Panc1 (cell line): ENCODE data around the gene KRT72. TPM values are rescaled to one million over a fixed set of nuclear protein-coding genes. Genes with fewer than 3 reads are reported as not detected.

Experiments used
- ATAC-seq: fragments of 200-7000 bp; cut with Tn5 transposase; 2 replicates; pipeline ENCODE4 v1.9.1; 2020; ENCODE audit warnings: mild to moderate bottlenecking, moderate library complexity
- BruUV-seq: library from RNA; stranded (reverse); fragments of 400-500 nt; replicated peaks from 2 replicates; lab custom pipeline; 2021; lab: Mats Ljungman, UMichigan
- CTCF ChIA-PET: fragments of 300-600 bp; sonication (Branson Sonifier 250); formaldehyde crosslinking; loops from one replicate; lab custom pipeline; 2022; ENCODE audit warnings: antibody characterized with exemption; lab: Charles Lee
- POLR2A ChIA-PET: fragments of 300-600 bp; sonication (Branson Sonifier 250); formaldehyde crosslinking; loops from one replicate; lab custom pipeline; 2022; ENCODE audit warnings: antibody characterized with exemption; lab: Charles Lee
- DNase-seq: peaks from one replicate; pipeline ENCODE4 v3.0.0-alpha.2; 2010; ENCODE audit warnings: low read depth, low spot score
- H3K27ac ChIP-seq: 2 replicates; pipeline ENCODE4 v1.5.1; 2011; ENCODE audit warnings: mild to moderate bottlenecking, low read length, inconsistent platforms
- H3K27me3 ChIP-seq: fragments of 200-500 bp; sonication (Bioruptor generic); 2 replicates; pipeline ENCODE4 v1.6.0; 2014; ENCODE audit warnings: low read length, inconsistent platforms; ENCODE audit not compliant: control insufficient read depth, insufficient read depth
- H3K36me3 ChIP-seq: fragments of 200-500 bp; sonication (Bioruptor generic); 2 replicates; pipeline ENCODE4 v1.5.1; 2014; ENCODE audit warnings: inconsistent platforms, mild to moderate bottlenecking, low read length, moderate library complexity; ENCODE audit not compliant: control insufficient read depth, insufficient read depth
- H3K4me1 ChIP-seq: 2 replicates; pipeline ENCODE4 v1.5.1; 2011; ENCODE audit warnings: inconsistent platforms, mild to moderate bottlenecking, low read length, moderate library complexity; ENCODE audit not compliant: control insufficient read depth, insufficient read depth
- H3K4me3 ChIP-seq, 2 experiments: 2 replicates each; pipeline ENCODE4 v1.5.1; 2011 to 2012; ENCODE audit warnings: low read depth in 2 of 2, low read length in 2 of 2, mild to moderate bottlenecking in 2 of 2, inconsistent platforms in 1 of 2, moderate library complexity in 1 of 2
- H3K9me3 ChIP-seq: fragments of 200-500 bp; sonication (Bioruptor generic); 2 replicates; pipeline ENCODE4 v1.5.1; 2014; ENCODE audit warnings: low read depth, mild to moderate bottlenecking, inconsistent platforms, low read length, moderate library complexity; ENCODE audit not compliant: control insufficient read depth, insufficient read depth
- CTCF ChIP-seq: fragments of 450-650 bp; IDR thresholded peaks from 2 replicates; pipeline ENCODE4 v1.5.1; 2017; ENCODE audit warnings: mild to moderate bottlenecking
- POLR2AphosphoS5 ChIP-seq: IDR thresholded peaks from 2 replicates; pipeline ENCODE4 v1.6.1; 2012; ENCODE audit warnings: mild to moderate bottlenecking, low read depth, low read length, moderate library complexity
- REST ChIP-seq, 2 experiments: IDR thresholded peaks; 2 replicates each; pipeline ENCODE4 v1.6.1; 2011 to 2012; ENCODE audit warnings: low read depth in 2 of 2, control low read depth in 1 of 2, low read length in 1 of 2, mild to moderate bottlenecking in 1 of 2, moderate library complexity in 1 of 2; ENCODE audit not compliant: insufficient read depth in 1 of 2
- SIN3A ChIP-seq: IDR thresholded peaks from 2 replicates; pipeline ENCODE4 v1.6.1; 2012; ENCODE audit warnings: low read depth, mild to moderate bottlenecking, low read length, moderate library complexity, borderline replicate concordance; ENCODE audit not compliant: insufficient read depth
- TCF7L2 ChIP-seq: IDR thresholded peaks from 2 replicates; pipeline ENCODE4 v1.6.1; 2011; ENCODE audit warnings: mild to moderate bottlenecking, low read depth, low read length, inconsistent platforms
- in situ Hi-C: cut with HindIII; loops from 2 replicates; pipeline ENCODE4 v1.10.0; 2016; ENCODE audit warnings: low sequenced_read_pairs, low pct_unique_long_range_greater_than_20kb
- intact Hi-C: fragments of 100-400 bp; cut with micrococcal nuclease; formaldehyde crosslinking; loops from one replicate; pipeline ENCODE4 v1.10.0; 2022; ENCODE audit not compliant: unreplicated experiment
- total RNA-seq: library from RNA; stranded (reverse); gene quantifications from one replicate; pipeline ENCODE4 v1.2.1, GENCODE V29; 2021; ENCODE audit not compliant: unreplicated experiment

Gene KRT72
- total RNA-seq, 1 experiment from 2014 or later = not detected

DNA sequence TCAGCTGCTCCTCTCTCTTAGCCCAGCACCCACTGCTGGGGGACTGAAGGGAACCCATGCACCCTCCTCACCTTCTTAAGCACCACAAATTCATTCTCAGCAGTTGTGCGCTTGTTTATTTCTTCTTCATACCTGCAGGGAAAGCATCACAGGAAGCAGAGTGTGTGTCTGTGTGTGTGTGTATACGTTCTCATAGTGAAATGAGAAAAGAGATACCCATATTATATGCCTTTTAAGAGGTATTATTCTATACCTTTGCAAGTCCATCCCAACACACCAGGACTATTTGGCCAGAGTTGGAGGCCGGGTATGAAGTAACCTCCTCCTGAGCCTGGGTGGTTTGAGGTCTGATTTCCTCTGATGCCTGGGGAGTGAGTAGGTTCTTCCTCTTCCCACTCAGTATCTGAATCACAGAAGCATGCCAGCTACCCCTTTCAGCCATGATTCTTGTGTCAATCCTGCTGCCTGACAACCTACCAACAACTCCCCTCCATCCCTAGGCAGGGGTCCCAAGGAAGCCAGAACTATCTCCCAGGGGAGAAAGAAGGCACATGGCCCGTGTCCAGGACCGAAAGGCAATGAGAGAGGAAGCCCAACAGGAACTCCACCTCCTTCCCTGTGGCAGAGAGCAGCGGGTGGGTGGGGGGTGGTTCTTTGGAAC is 14.1 kb upstream of the KRT72 start:
- intact Hi-C loops (no loop called here), in situ Hi-C loops (no loop called here)
- no peak for ATAC-seq
- no peak for TF ChIP-seq TCF7L2
- no peak for TF ChIP-seq SIN3A
- no peak for TF ChIP-seq REST (IDR thresholded peaks at IDR 0.05; ENCODE audit: insufficient read depth in 1 of 2, low read depth in 2 of 2, low read length in 1 of 2)
- CTCF ChIA-PET = no interaction called here
- Histone ChIP-seq H3K27me3 (peaks cover 8% of the 10 kb centered on the region), H3K9me3 (no peaks in the 10 kb centered on the region), H3K27ac (no peak overlapping the region), H3K4me3 (no peak overlapping the region), H3K4me1 (no peaks in the 10 kb centered on the region), H3K36me3 (no peaks in the 10 kb centered on the region)
- no peak for DNase-seq
- POLR2A ChIA-PET = no interaction called here
- no TSS peak for BruUV-seq

DNA sequence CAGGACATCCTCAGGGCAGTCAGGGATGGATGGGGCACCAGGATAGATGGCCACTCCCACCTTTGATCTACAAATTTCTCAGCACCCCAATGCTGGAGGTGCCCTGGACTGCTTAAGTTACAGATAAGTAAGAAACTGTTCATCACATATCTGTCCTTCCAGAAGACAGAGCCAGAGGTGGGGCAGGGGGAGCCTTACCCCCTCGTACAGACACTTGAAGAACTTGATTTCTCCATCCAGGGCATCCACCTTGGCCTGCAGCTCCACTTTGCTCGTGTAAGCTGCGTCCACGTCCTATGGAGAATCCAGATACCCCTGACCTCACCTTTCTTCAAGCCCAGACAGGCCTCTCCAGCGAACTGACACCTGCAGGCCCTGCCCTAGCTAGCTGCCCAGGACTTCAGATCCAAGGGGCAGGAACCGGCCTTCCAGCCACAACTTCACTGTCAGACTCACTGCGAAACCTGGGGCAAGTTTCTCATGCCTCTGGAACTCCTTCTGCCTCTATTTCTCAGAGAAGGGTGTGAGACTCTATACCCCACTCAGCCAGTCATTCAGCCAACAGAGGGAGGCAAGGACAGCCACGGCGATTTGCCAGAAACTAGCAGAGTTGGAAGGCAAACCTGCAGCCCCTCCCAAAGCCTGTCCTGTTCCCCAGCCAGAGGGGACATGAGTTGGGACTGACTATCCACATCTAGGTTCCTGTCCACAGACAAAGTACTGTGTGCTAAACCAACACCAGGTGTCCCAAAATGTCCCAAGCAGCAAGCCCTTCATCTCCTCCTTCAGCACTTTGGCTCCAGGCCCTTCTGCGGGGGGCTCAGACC is 13.3 kb upstream of the KRT72 start:
- POLR2A ChIA-PET = no interaction called here
- no peak overlapping the region for H3K27ac ChIP-seq
- in situ Hi-C loops = no loop called here
- peaks cover 7% of the 10 kb centered on the region for H3K27me3 ChIP-seq
- TF ChIP-seq POLR2AphosphoS5 (no peak), REST (IDR thresholded peaks at IDR 0.05; ENCODE audit: insufficient read depth in 1 of 2, low read depth in 2 of 2, low read length in 1 of 2) (no peak), TCF7L2 (no peak), SIN3A (no peak), CTCF (no peak)
- intact Hi-C loops = no loop called here
- no peaks in the 10 kb centered on the region for H3K36me3 ChIP-seq
- DNase-seq = no peak
- H3K9me3 ChIP-seq = no peaks in the 10 kb centered on the region
- CTCF ChIA-PET = no interaction called here
- H3K4me1 ChIP-seq = no peaks in the 10 kb centered on the region
- no TSS peak for BruUV-seq
- no peak overlapping the region for H3K4me3 ChIP-seq
- ATAC-seq = no peak
